ENCODE data around the gene MARK2.

The MARK2 gene

DNA sequence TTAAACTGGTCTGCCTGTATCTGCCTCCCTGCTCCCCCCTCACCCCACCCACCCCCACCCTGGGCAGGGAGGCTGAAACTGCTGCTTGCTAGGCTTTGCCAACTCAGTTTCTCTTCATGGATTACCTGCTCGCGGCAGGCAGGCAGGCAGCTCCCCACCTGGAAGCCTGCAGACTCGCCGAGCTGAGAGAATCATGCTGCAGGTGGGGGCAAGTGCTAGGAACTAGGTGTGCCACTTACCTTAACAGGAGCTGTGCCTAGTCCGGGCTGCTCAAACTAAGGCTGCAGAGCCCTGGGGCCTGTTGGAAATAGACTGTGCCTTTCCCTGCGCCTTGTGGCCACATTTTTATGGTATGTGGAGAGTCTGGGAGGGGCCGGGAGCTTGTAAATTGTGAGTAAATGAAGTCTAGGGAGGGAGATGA, 30.3 kb downstream of the MARK2 start:
- H3K36me3 Mint-ChIP-seq (ENCODE audit: low read depth): peaks cover 19% of the 10 kb centered on the region
- H3K27me3 Mint-ChIP-seq (ENCODE audit: low read depth): no peaks in the 10 kb centered on the region
- H3K4me1 Mint-ChIP-seq: peaks cover 66% of the 10 kb centered on the region
- no peaks in the 10 kb centered on the region for H3K9me3 Mint-ChIP-seq
- no peak for TF ChIP-seq CTCF (IDR thresholded peaks at IDR 0.05; ENCODE audit: unreplicated experiment in 3 of 3)
- H3K27ac Mint-ChIP-seq: no peak overlapping the region
- no peak overlapping the region for H3K4me3 Mint-ChIP-seq

- Mint-ChIP-seq H3K4me3 (no peak overlapping the region), H3K27me3 (ENCODE audit: low read depth) (no peaks in the 10 kb centered on the region), H3K27ac (peak overlapping the region in 1 of 3 experiments; percentile 15), H3K9me3 (no peaks in the 10 kb centered on the region), H3K36me3 (ENCODE audit: low read depth) (peaks cover 19% of the 10 kb centered on the region), H3K4me1 (peaks cover 69% of the 10 kb centered on the region)
- no peak for TF ChIP-seq CTCF (IDR thresholded peaks at IDR 0.05; ENCODE audit: unreplicated experiment in 3 of 3)
These were observed 30.8 kb downstream of the MARK2 start for GRCh38 chr11:63869683-63870082.

DNA sequence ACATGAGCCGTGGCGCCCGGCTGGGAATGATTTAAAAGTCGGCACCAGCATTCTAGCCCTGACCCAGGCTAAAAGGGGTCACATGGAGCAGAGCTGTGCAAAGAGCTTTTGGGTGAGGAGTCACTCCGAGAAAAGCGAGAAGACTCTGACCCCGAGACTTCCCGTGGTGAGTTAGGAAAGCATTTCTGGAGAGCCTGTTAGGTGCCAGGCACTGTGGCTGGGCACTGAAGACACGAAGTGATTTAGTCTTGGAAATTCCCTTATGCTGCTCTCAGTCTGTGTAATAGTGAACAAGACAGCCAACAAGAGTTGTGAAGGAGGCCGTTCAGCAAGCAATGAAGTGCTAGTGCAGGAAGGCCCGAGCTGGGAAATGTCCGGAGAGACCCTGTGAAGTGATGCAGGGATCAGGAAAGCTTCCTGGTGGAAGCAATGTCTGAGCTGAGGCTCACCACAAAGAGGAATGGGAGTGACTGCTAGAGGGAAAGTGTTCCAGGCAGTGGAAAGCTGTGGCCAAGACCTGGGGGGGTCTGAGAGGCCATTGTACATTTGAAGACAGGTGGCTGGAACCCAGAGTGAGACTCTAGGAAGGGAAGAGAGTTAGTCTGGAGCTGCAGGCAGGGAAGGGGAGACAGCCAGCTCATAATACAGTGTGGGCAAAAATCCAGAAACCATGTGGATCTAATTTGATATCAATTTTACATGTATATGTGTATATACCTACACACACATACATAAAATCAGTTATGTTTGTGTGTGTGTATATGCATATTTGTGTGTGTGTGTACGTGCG, 31.6 kb downstream of the MARK2 start:
- Mint-ChIP-seq H3K9me3 (no peaks in the 10 kb centered on the region), H3K4me3 (peak overlapping the region in 1 of 3 experiments; percentile 16), H3K27ac (peak overlapping the region; percentile 18 to 79 (median 22)), H3K4me1 (peaks cover 69% of the 10 kb centered on the region), H3K27me3 (ENCODE audit: low read depth) (no peaks in the 10 kb centered on the region), H3K36me3 (ENCODE audit: low read depth) (peaks cover 17% of the 10 kb centered on the region)
- TF ChIP-seq CTCF (IDR thresholded peaks at IDR 0.05; ENCODE audit: unreplicated experiment in 3 of 3): no peak

DNA sequence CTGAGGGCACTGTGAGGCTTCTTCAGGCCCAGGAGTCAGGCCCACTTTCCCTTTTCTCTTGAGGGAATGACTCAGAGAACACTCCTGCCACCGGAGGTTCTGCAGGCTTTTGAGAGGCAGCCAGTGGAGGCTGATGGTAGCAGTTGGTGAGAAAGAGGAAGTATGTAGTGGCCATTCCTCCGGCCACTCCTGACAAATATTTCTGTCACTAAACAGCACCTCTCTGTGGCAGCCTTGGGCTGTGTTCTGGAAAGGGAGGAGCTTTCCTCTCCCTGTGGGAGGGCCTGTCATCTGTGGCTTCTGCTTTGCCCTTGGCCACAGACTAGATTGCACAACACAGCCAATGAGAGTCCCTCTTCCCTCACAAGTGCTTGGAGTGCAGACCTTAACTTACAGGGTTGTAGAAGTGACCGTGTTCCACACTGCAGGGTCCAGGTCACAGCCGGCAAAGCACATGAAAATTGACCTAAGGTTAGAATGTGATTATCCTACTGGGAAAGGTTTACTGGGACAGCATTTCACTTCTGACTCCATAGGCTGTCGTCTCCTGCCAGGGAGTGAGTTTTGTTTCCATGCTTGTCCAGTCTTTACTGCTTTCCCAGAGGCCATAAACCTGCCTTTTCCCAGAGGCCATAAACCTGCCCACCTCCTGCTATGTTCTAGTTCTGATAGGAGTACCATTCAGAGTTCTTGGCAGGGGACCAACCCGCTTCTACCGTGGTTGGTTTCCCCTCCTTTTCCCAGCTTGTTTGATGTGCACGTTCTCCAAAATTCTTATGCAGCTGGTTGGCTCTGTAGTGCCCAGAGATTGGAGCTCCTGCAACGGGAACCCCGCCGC, 33.3 kb downstream of the MARK2 start:
- peak; percentile 12 to 50 (median 33) for TF ChIP-seq CTCF (IDR thresholded peaks at IDR 0.05; ENCODE audit: unreplicated experiment in 3 of 3)
- Mint-ChIP-seq H3K4me3 (peak overlapping the region in 1 of 3 experiments; percentile 38), H3K36me3 (ENCODE audit: low read depth) (peaks cover 10% of the 10 kb centered on the region), H3K27me3 (ENCODE audit: low read depth) (no peaks in the 10 kb centered on the region), H3K4me1 (peaks cover 57% of the 10 kb centered on the region), H3K27ac (peak overlapping the region; percentile 52 to 90 (median 78)), H3K9me3 (no peaks in the 10 kb centered on the region)

DNA sequence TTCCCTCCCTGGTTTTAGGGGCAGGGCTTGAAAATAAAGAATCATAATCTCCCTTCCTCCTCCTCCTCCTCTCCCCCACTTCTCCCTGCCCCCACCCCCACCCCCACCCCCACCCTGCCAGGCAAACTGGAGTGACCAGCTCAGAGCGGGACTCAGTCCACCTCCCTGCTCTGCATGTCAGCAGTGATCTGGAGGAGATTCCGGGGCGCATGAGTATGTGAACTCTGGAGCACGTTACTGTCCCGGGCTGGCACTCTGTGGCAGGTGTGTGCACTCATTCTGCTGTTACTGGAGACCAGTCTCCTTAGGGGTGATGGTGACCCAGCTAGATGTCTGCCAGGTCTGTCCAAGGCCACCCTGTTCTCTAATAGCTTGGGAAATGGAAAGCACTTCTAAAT, 33.9 kb downstream of the MARK2 start:
- Mint-ChIP-seq H3K27ac (peak overlapping the region; percentile 52 to 90 (median 78)), H3K9me3 (no peaks in the 10 kb centered on the region), H3K4me3 (no peak overlapping the region), H3K27me3 (ENCODE audit: low read depth) (no peaks in the 10 kb centered on the region), H3K36me3 (ENCODE audit: low read depth) (peaks cover 5% of the 10 kb centered on the region), H3K4me1 (peaks cover 53% of the 10 kb centered on the region)
- no peak for TF ChIP-seq CTCF (IDR thresholded peaks at IDR 0.05; ENCODE audit: unreplicated experiment in 3 of 3)

All from nephron (organoid).